GM12878 (cell line): ENCODE data around the gene SRM. TPM values are rescaled to one million over a fixed set of nuclear protein-coding genes. Genes with fewer than 3 reads are reported as not detected.
"Not testable (repeated sequence)": the region's sequence is repeated elsewhere in the genome, so short reads cannot be mapped to it uniquely, and the experiment has no call there.

ENCODE experiments used
- ATAC-seq: fragments of 200-7000 bp; cut with Tn5 transposase; 3 replicates; pipeline ENCODE4 v1.9.1; 2020; ENCODE audit warnings: mild to moderate bottlenecking, moderate library complexity
- BruUV-seq: library from RNA; stranded (reverse); fragments of 400-500 nt; replicated peaks from 2 replicates; lab custom pipeline; 2021; lab: Mats Ljungman, UMichigan
- CTCF ChIA-PET: fragments of 300-600 bp; sonication (Branson Sonifier 250); formaldehyde crosslinking; extraction: SDS; loops from one replicate; lab custom pipeline; 2021; ENCODE audit warnings: inconsistent platforms; lab: Yijun Ruan, JAX
- POLR2A ChIA-PET: fragments of 350-600 bp; formaldehyde crosslinking; extraction: SDS; loops from one replicate; lab custom pipeline; 2021; ENCODE audit warnings: inconsistent platforms; lab: Charles Lee
- RAD21 ChIA-PET: fragments of 300-600 bp; sonication (Branson Sonifier 250); formaldehyde crosslinking; loops from one replicate; lab custom pipeline; 2023; ENCODE audit warnings: antibody characterized with exemption; ENCODE audit not compliant: unreplicated experiment; lab: Charles Lee
- SMC1A ChIA-PET: fragments of 300-600 bp; sonication (Branson Sonifier 250); formaldehyde crosslinking; loops from one replicate; lab custom pipeline; 2023; ENCODE audit not compliant: unreplicated experiment, uncharacterized antibody; lab: Charles Lee
- DNase-seq: peaks from one replicate; pipeline ENCODE4 v3.0.0-alpha.2; 2011; ENCODE audit warnings: low read depth, low spot score
- FAIRE-seq: peaks from 3 replicates; lab custom pipeline; 2011; peaks lifted over from hg19 to GRCh38; lab: Jason Lieb, UNC
- H2AFZ ChIP-seq: 2 replicates; pipeline ENCODE4 v1.6.0; 2011; ENCODE audit warnings: low read depth, low read length, control low read depth; ENCODE audit not compliant: control insufficient read depth
- H3K27ac ChIP-seq: 2 replicates; pipeline ENCODE4 v1.5.1; 2011; ENCODE audit warnings: control low read depth; ENCODE audit not compliant: control insufficient read depth, insufficient read depth
- H3K27me3 ChIP-seq, 2 experiments: replicated peaks in 1 of 2; 2 replicates each; pipeline versions ENCODE4 v1.6.0 to v1.6.1; 2011; ENCODE audit warnings: low read length in 1 of 2; ENCODE audit not compliant: control insufficient read depth in 2 of 2, insufficient read depth in 2 of 2
- H3K36me3 ChIP-seq, 2 experiments: 2 replicates each; pipeline ENCODE4 v1.5.1; 2011; ENCODE audit warnings: low read length in 1 of 2; ENCODE audit not compliant: control insufficient read depth in 2 of 2, insufficient read depth in 2 of 2
- H3K4me1 ChIP-seq: 2 replicates; pipeline ENCODE4 v1.6.1; 2011; ENCODE audit warnings: mild to moderate bottlenecking, low read length, moderate library complexity, mixed read lengths; ENCODE audit not compliant: control insufficient read depth, insufficient read depth
- H3K4me2 ChIP-seq: 2 replicates; pipeline ENCODE4 v1.6.0; 2011; ENCODE audit warnings: control low read depth; ENCODE audit not compliant: control insufficient read depth, insufficient read depth
- H3K4me3 ChIP-seq: fragments of 200-600 bp; sonication (generic); 2 replicates; pipeline ENCODE4 v1.5.1; 2016
- H3K79me2 ChIP-seq: 2 replicates; pipeline ENCODE4 v1.6.0; 2011; ENCODE audit warnings: low read length; ENCODE audit not compliant: control insufficient read depth, insufficient read depth
- H3K9ac ChIP-seq: 2 replicates; pipeline ENCODE4 v1.8.0; 2011; ENCODE audit warnings: low read length, control low read depth, mixed read lengths; ENCODE audit not compliant: control insufficient read depth, insufficient read depth
- H3K9me3 ChIP-seq: replicated peaks from 3 replicates; pipeline ENCODE4 v1.5.1; 2011; ENCODE audit warnings: mild to moderate bottlenecking, low read length; ENCODE audit not compliant: control insufficient read depth, insufficient read depth
- H4K20me1 ChIP-seq: 2 replicates; pipeline ENCODE4 v1.6.0; 2011; ENCODE audit not compliant: control insufficient read depth, insufficient read depth
- ASH2L ChIP-seq: fragments of 300-600, 200-600 bp; sonication (generic); IDR thresholded peaks from 2 replicates; pipeline ENCODE4 v1.6.1; 2017; ENCODE audit warnings: low read depth, mild to moderate bottlenecking, borderline replicate concordance
- HDAC2 ChIP-seq: fragments of 200-600 bp; sonication (generic); IDR thresholded peaks from 2 replicates; pipeline ENCODE4 v1.6.1; 2017
- JUND ChIP-seq: IDR thresholded peaks from 2 replicates; pipeline ENCODE4 v1.6.1; 2012; ENCODE audit warnings: low read depth, mild to moderate bottlenecking, low read length, improper control_type of control experiment, moderate library complexity
- PML ChIP-seq: IDR thresholded peaks from 2 replicates; pipeline ENCODE4 v1.6.1; 2012; ENCODE audit warnings: low read length, inconsistent platforms
- POLR2AphosphoS2 ChIP-seq: IDR thresholded peaks from 2 replicates; pipeline ENCODE4 v1.6.1; 2011; ENCODE audit warnings: low read depth, mild to moderate bottlenecking, low read length, improper control_type of control experiment, moderate library complexity
- RBBP5 ChIP-seq: fragments of 200-600 bp; sonication (generic); conservative IDR thresholded peaks from 2 replicates; pipeline ENCODE4 v1.6.1; 2016
- SMAD1 ChIP-seq: fragments of 450-650 bp; IDR thresholded peaks from 2 replicates; pipeline ENCODE4 v1.6.1; 2018; ENCODE audit warnings: mild to moderate bottlenecking, low read depth; ENCODE audit not compliant: partially characterized antibody
- SP1 ChIP-seq: IDR thresholded peaks from one replicate; pipeline ENCODE4 v1.6.1; 2011; ENCODE audit warnings: low read depth, low read length
- TBL1XR1 ChIP-seq: IDR thresholded peaks from 2 replicates; pipeline ENCODE4 v1.6.1; 2012; ENCODE audit warnings: low read depth, low read length, improper control_type of control experiment
- YY1 ChIP-seq: IDR thresholded peaks from 2 replicates; pipeline ENCODE4 v1.6.1; 2011; ENCODE audit warnings: low read depth, mild to moderate bottlenecking, low read length
- ZNF207 ChIP-seq: fragments of 450-650 bp; IDR thresholded peaks from 2 replicates; pipeline ENCODE4 v1.6.1; 2014; ENCODE audit warnings: antibody characterized with exemption, mild to moderate bottlenecking, borderline replicate concordance
- ZSCAN29 ChIP-seq: fragments of 450-650 bp; IDR thresholded peaks from 2 replicates; pipeline ENCODE4 v1.6.1; 2017; ENCODE audit warnings: mild to moderate bottlenecking, moderate library complexity
- WGBS: methylation state at CpG from one replicate; pipeline ENCODE4 v1.1.6; 2016; ENCODE audit warnings: low lambda C conversion rate; ENCODE audit not compliant: insufficient replicate concordance, insufficient coverage; ENCODE audit errors: missing lambda C conversion rate; 5-methylcytosine and 5-hydroxymethylcytosine counted together
- in situ Hi-C: fragments of 300-500 bp; cut with MboI; formaldehyde crosslinking; loops from 9 replicates; pipeline ENCODE4 v1.14.3; 2018; ENCODE audit warnings: mixed read lengths
- intact Hi-C: fragments of 100-400 bp; cut with micrococcal nuclease; formaldehyde crosslinking; loops from one replicate; pipeline ENCODE4 v1.14.2; 2022; ENCODE audit not compliant: unreplicated experiment
- polyA plus RNA-seq, 11 experiments: library from polyadenylated mRNA; depleted of rRNA in 4 of 11; unstranded in 6 of 11; stranded (reverse) in 5 of 11; fragments of >200 nt; fragmentation: Nextera tagmentation in 4 of 11; fragmentation: Illumina TruSeq in 1 of 11; extraction: Ambion mirVana in 4 of 11; extraction: Trizol in 1 of 11; gene quantifications; 1 replicate in 1 of 11; 2 replicates in 10 of 11; pipeline versions ENCODE4 v1.2.1 to v1.2.3, GENCODE V29; 2011 to 2016; ENCODE audit warnings: inconsistent platforms in 2 of 11, missing spikeins in 2 of 11, low read depth in 1 of 11
- total RNA-seq, 4 experiments: library from RNA; depleted of rRNA in 3 of 4; stranded (reverse); fragments of >200 nt in 3 of 4; fragmentation: Illumina TruSeq in 1 of 4; extraction: Trizol in 1 of 4; gene quantifications; 2 replicates each; pipeline versions ENCODE4 v1.2.1 to v1.2.3, GENCODE V29; 2013 to 2021
- TF ChIP-seq, protein P1 (sequence below): fragments of 450-650 bp; IDR thresholded peaks from 2 replicates; pipeline ENCODE4 v1.6.1; 2017; ENCODE audit warnings: antibody characterized with exemption, mild to moderate bottlenecking, moderate library complexity
- TF ChIP-seq, protein P2 (sequence below): IDR thresholded peaks from 2 replicates; pipeline ENCODE4 v1.6.1; 2012; ENCODE audit warnings: low read depth, low read length, improper control_type of control experiment

SRM gene
- total and polyA plus RNA-seq, 10 of the 15 experiments (the other 5 are each of a cell fraction or from before 2014, with no cell fraction given), result 16.7 to 255 (median 81.2) TPM

DNA sequence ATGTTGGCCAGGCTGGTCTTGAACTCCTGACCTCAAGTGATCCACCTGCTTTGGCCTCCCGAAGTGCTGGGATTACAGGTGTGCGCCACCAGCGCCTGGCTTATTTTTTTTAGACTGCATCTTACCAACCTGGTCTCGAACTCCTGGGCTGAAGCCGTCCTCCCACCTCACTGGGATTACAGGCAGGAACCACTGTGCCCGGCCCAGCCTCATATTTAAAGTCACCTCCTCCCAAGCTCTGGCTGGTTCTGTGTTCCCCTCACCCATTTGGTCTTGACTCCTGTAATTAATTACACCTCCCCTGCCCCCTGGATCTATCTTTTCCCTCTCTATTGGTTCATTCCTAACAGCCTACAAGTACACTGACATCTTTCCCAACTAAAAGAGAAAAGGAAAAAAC lies 41.5 kb upstream of the SRM start:
- FAIRE-seq, result no peak
- CTCF ChIA-PET, result no interaction called here
- 94% methylated on average over 5 of the region's 6 CpGs for WGBS

DNA sequence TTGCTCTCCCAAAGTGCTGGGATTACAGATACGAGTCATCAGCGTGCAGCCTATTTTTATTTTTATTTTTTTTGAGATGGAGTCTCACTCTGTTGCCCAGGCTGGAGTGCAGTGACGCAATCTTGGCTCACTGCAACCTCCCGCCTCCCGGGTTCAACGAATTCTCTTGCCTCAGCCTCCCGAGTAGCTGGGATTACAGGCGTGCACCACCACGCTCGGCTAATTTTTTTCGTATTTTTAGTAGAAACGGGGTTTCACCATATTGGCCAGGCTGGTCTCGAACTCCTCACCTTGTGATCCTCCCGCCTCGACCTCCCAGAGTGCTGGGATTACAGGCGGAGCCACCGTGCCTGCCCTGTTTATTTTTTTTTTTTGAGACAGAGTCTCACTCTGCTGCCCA lies 41.0 kb upstream of the SRM start:
- POLR2A ChIA-PET, result interaction anchor here (0.5 kb wide), 1 partner anchor 563 kb away, joined by 3 read pairs; the partner anchor contains the start of gene FBXO6
- DNase-seq, H3K4me3 ChIP-seq, H3K27ac ChIP-seq, ATAC-seq, RAD21 ChIA-PET, CTCF ChIA-PET, H3K9me3 ChIP-seq, in situ Hi-C loops, H3K4me2 ChIP-seq, H2AFZ ChIP-seq, BruUV-seq, intact Hi-C loops, H4K20me1 ChIP-seq, FAIRE-seq, H3K9ac ChIP-seq, H3K36me3 ChIP-seq, H3K27me3 ChIP-seq, SMC1A ChIA-PET, H3K4me1 ChIP-seq: not testable (repeated sequence)
- H3K79me2 ChIP-seq, result peaks cover 18% of the 10 kb centered on the region
- WGBS, result 91% methylated on average over 17 of the region's 17 CpGs

More for the DNA sequence above, 41.5 kb upstream of the SRM start:
- POLR2A ChIA-PET, result interaction anchor here (0.5 kb wide), 1 partner anchor 563 kb away, joined by 3 read pairs; the partner anchor contains the start of gene FBXO6
- H3K4me1 ChIP-seq, result peaks cover 4% of the 10 kb centered on the region; the same call in 1 of the 2 replicates
- no peak overlapping the region for H3K9ac ChIP-seq
- BruUV-seq, result no TSS peak
- in situ Hi-C loops, result no loop called here
- no peaks in the 10 kb centered on the region for H4K20me1 ChIP-seq
- SMC1A ChIA-PET, result no interaction called here
- H2AFZ ChIP-seq, result no peak overlapping the region
- no peak overlapping the region for H3K4me2 ChIP-seq
- intact Hi-C loops, result no loop called here
- no peak for ATAC-seq
- H3K36me3 ChIP-seq, result peaks cover 0 to 2% of the 10 kb centered on the region in 2 experiments; a peak in 3 of 4 replicates
- H3K9me3 ChIP-seq, result no peaks in the 10 kb centered on the region
- no peaks in the 10 kb centered on the region for H3K27me3 ChIP-seq
- no peak for TF ChIP-seq YY1
- TF ChIP-seq PML, result no peak
- no peak for TF ChIP-seq JUND
- TF ChIP-seq, protein P1, sequence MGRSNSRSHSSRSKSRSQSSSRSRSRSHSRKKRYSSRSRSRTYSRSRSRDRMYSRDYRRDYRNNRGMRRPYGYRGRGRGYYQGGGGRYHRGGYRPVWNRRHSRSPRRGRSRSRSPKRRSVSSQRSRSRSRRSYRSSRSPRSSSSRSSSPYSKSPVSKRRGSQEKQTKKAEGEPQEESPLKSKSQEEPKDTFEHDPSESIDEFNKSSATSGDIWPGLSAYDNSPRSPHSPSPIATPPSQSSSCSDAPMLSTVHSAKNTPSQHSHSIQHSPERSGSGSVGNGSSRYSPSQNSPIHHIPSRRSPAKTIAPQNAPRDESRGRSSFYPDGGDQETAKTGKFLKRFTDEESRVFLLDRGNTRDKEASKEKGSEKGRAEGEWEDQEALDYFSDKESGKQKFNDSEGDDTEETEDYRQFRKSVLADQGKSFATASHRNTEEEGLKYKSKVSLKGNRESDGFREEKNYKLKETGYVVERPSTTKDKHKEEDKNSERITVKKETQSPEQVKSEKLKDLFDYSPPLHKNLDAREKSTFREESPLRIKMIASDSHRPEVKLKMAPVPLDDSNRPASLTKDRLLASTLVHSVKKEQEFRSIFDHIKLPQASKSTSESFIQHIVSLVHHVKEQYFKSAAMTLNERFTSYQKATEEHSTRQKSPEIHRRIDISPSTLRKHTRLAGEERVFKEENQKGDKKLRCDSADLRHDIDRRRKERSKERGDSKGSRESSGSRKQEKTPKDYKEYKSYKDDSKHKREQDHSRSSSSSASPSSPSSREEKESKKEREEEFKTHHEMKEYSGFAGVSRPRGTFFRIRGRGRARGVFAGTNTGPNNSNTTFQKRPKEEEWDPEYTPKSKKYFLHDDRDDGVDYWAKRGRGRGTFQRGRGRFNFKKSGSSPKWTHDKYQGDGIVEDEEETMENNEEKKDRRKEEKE, result no peak
- no peak for TF ChIP-seq RBBP5
- no peak for TF ChIP-seq SMAD1
- no peak for TF ChIP-seq ASH2L
- TF ChIP-seq POLR2AphosphoS2, result no peak
- no peak for TF ChIP-seq ZSCAN29
- TF ChIP-seq HDAC2, result no peak
- TF ChIP-seq TBL1XR1, result no peak
- TF ChIP-seq, protein P2, sequence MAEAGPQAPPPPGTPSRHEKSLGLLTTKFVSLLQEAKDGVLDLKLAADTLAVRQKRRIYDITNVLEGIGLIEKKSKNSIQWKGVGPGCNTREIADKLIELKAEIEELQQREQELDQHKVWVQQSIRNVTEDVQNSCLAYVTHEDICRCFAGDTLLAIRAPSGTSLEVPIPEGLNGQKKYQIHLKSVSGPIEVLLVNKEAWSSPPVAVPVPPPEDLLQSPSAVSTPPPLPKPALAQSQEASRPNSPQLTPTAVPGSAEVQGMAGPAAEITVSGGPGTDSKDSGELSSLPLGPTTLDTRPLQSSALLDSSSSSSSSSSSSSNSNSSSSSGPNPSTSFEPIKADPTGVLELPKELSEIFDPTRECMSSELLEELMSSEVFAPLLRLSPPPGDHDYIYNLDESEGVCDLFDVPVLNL, result no peak
- no peak for TF ChIP-seq ZNF207
- TF ChIP-seq SP1, result no peak
- H3K27ac ChIP-seq, result no peak overlapping the region
- RAD21 ChIA-PET, result no interaction called here
- no peak for DNase-seq
- H3K79me2 ChIP-seq, result peaks cover 18% of the 10 kb centered on the region
- H3K4me3 ChIP-seq, result no peak overlapping the region
